H1 (cell line): ENCODE measurements around the gene PPA1. TPM values are rescaled to one million over a fixed set of nuclear protein-coding genes. Genes with fewer than 3 reads are reported as not detected.

Experiments used
- CHD7 ChIP-seq: fragments of 300-600 bp; sonication (generic); IDR thresholded peaks from 2 replicates; pipeline ENCODE4 v1.7.1; 2012; ENCODE audit warnings: low read length, moderate library complexity, mild to moderate bottlenecking, inconsistent platforms; ENCODE audit not compliant: insufficient replicate concordance
- polyA plus RNA-seq, 7 experiments: library from polyadenylated mRNA; depleted of rRNA in 3 of 7; stranded (reverse) in 5 of 7; unstranded in 2 of 7; fragments of >200 nt in 5 of 7; fragments of 200-250 nt in 2 of 7; gene quantifications; 1 replicate in 5 of 7; 2 replicates in 1 of 7; 4 replicates in 1 of 7; pipeline versions ENCODE4 v1.2.1 to v1.2.3, GENCODE V29; 2011 to 2013; ENCODE audit warnings: missing spikeins in 2 of 7, mixed read lengths in 2 of 7
- total RNA-seq: library from RNA; stranded (reverse); fragmentation: NEBNext Ultra II Directional; extraction: Animal tissue kit (Norgen Biotek cat#: 25700); gene quantifications from 2 replicates; pipeline ENCODE4 v1.2.1, GENCODE V29; 2021

Gene PPA1
- total and polyA plus RNA-seq, 2 of the 8 experiments (the other 6 are each of a cell fraction or from before 2014, with no cell fraction given): 77.0 to 191 TPM

GRCh38 chr10:70253878-70254765 is 20.9 kb upstream of the PPA1 start (continued):
- no peak for TF ChIP-seq CHD7
